Nephron (organoid): Measurements from ENCODE around the gene GALNT1.

Source experiments
- H3K27ac Mint-ChIP-seq, 3 experiments: 2 replicates each; pipeline ENCODE4 v1.8.0; 2020; ENCODE audit warnings: mixed read lengths in 3 of 3, mild to moderate bottlenecking in 2 of 3, moderate library complexity in 1 of 3
- H3K27me3 Mint-ChIP-seq: 2 replicates; pipeline ENCODE4 v1.8.0; 2021; ENCODE audit warnings: low read depth, mild to moderate bottlenecking, moderate library complexity, mixed read lengths
- H3K36me3 Mint-ChIP-seq: 2 replicates; pipeline ENCODE4 v1.8.0; 2020; ENCODE audit warnings: low read depth, mixed read lengths
- H3K4me1 Mint-ChIP-seq: 2 replicates; pipeline ENCODE4 v1.8.0; 2020; ENCODE audit warnings: mixed read lengths
- H3K4me3 Mint-ChIP-seq, 3 experiments: 2 replicates each; pipeline ENCODE4 v1.8.0; 2020; ENCODE audit warnings: mild to moderate bottlenecking in 3 of 3, mixed read lengths in 3 of 3, moderate library complexity in 2 of 3
- H3K9me3 Mint-ChIP-seq: 2 replicates; pipeline ENCODE4 v1.8.0; 2020; ENCODE audit warnings: mixed read lengths
- CTCF ChIP-seq, 3 experiments: fragments of 200-600 bp; sonication (generic); IDR thresholded peaks; one replicate each; pipeline ENCODE4 v1.5.0; 2021; ENCODE audit warnings: antibody characterized with exemption in 3 of 3; ENCODE audit not compliant: unreplicated experiment in 3 of 3

GALNT1 gene

GRCh38 chr18:35671966-35672603, 90.5 kb downstream of the GALNT1 start:
- no peak overlapping the region for H3K27ac Mint-ChIP-seq
- no peak for TF ChIP-seq CTCF (IDR thresholded peaks at IDR 0.05; ENCODE audit: unreplicated experiment in 3 of 3)
- H3K36me3 Mint-ChIP-seq = peaks cover 30% of the 10 kb centered on the region
- no peaks in the 10 kb centered on the region for H3K4me1 Mint-ChIP-seq
- peaks cover 6% of the 10 kb centered on the region for H3K9me3 Mint-ChIP-seq
- no peak overlapping the region for H3K4me3 Mint-ChIP-seq
- H3K27me3 Mint-ChIP-seq = no peaks in the 10 kb centered on the region

GRCh38 chr18:35672897-35673296, 91.4 kb downstream of the GALNT1 start:
- TF ChIP-seq CTCF (IDR thresholded peaks at IDR 0.05; ENCODE audit: unreplicated experiment in 3 of 3) = no peak
- peaks cover 1% of the 10 kb centered on the region for H3K9me3 Mint-ChIP-seq
- no peaks in the 10 kb centered on the region for H3K27me3 Mint-ChIP-seq
- no peaks in the 10 kb centered on the region for H3K4me1 Mint-ChIP-seq
- no peak overlapping the region for H3K27ac Mint-ChIP-seq
- H3K36me3 Mint-ChIP-seq = peaks cover 22% of the 10 kb centered on the region
- H3K4me3 Mint-ChIP-seq = no peak overlapping the region

GRCh38 chr18:35673682-35674081, 92.1 kb downstream of the GALNT1 start:
- no peak for TF ChIP-seq CTCF (IDR thresholded peaks at IDR 0.05; ENCODE audit: unreplicated experiment in 3 of 3)
- Mint-ChIP-seq H3K9me3 (no peaks in the 10 kb centered on the region), H3K27me3 (no peaks in the 10 kb centered on the region), H3K36me3 (peaks cover 17% of the 10 kb centered on the region), H3K4me3 (no peak overlapping the region), H3K4me1 (no peaks in the 10 kb centered on the region), H3K27ac (no peak overlapping the region)

GRCh38 chr18:35680139-35680551, 98.6 kb downstream of the GALNT1 start:
- Mint-ChIP-seq H3K27me3 (no peaks in the 10 kb centered on the region), H3K9me3 (no peaks in the 10 kb centered on the region), H3K4me1 (peaks cover 3% of the 10 kb centered on the region), H3K36me3 (peaks cover 34% of the 10 kb centered on the region), H3K27ac (no peak overlapping the region), H3K4me3 (no peak overlapping the region)
- TF ChIP-seq CTCF (IDR thresholded peaks at IDR 0.05; ENCODE audit: unreplicated experiment in 3 of 3) = no peak

- peaks cover 42% of the 10 kb centered on the region for H3K36me3 Mint-ChIP-seq
- H3K4me1 Mint-ChIP-seq = peaks cover 3% of the 10 kb centered on the region
- H3K27ac Mint-ChIP-seq = no peak overlapping the region
- TF ChIP-seq CTCF (IDR thresholded peaks at IDR 0.05; ENCODE audit: unreplicated experiment in 3 of 3) = no peak
- no peak overlapping the region for H3K4me3 Mint-ChIP-seq
- H3K9me3 Mint-ChIP-seq = no peaks in the 10 kb centered on the region
- no peaks in the 10 kb centered on the region for H3K27me3 Mint-ChIP-seq
These were observed 100.8 kb downstream of the GALNT1 start for GRCh38 chr18:35682281-35682867.

- H3K9me3 Mint-ChIP-seq = no peaks in the 10 kb centered on the region
- no peak for TF ChIP-seq CTCF (IDR thresholded peaks at IDR 0.05; ENCODE audit: unreplicated experiment in 3 of 3)
These were observed 101.5 kb downstream of the GALNT1 start for GRCh38 chr18:35683021-35683420.

More at GRCh38 chr18:35683021-35683420, 101.5 kb downstream of the GALNT1 start:
- peaks cover 42% of the 10 kb centered on the region for H3K36me3 Mint-ChIP-seq
- H3K4me3 Mint-ChIP-seq = no peak overlapping the region
- no peaks in the 10 kb centered on the region for H3K27me3 Mint-ChIP-seq
- H3K27ac Mint-ChIP-seq = no peak overlapping the region
- peaks cover 3% of the 10 kb centered on the region for H3K4me1 Mint-ChIP-seq
